HepG2 (cell line): ENCODE results near the gene SPACA4. TPM values are rescaled to one million over a fixed set of nuclear protein-coding genes. Genes with fewer than 3 reads are reported as not detected.

ENCODE experiments used
- CBFB ChIP-seq: sonication (generic); formaldehyde crosslinking; IDR thresholded peaks from 2 replicates; pipeline ENCODE4 v1.4.0; 2020; ENCODE audit warnings: missing genetic modification reagents
- HNF1B ChIP-seq: sonication (generic); formaldehyde crosslinking; IDR thresholded peaks from 2 replicates; pipeline ENCODE4 v1.5.1; 2020; ENCODE audit warnings: mild to moderate bottlenecking, moderate library complexity, missing genetic modification reagents
- KDM2A ChIP-seq: sonication (generic); formaldehyde crosslinking; IDR thresholded peaks from 2 replicates; pipeline ENCODE4 v1.4.0; 2020; ENCODE audit warnings: low read depth, missing genetic modification reagents, borderline replicate concordance
- NR2F6 ChIP-seq, 2 experiments: IDR thresholded peaks; 2 replicates each; pipeline ENCODE4 v1.6.1; 2016; ENCODE audit warnings: antibody characterized with exemption in 1 of 2, mild to moderate bottlenecking in 1 of 2
- RAD21 ChIP-seq: fragments of 450-650 bp; formaldehyde crosslinking; IDR thresholded peaks from 2 replicates; pipeline ENCODE4 v1.5.0; 2020; ENCODE audit warnings: mild to moderate bottlenecking
- RARG ChIP-seq: sonication (generic); formaldehyde crosslinking; IDR thresholded peaks from 2 replicates; pipeline ENCODE4 v1.4.0; 2020; ENCODE audit warnings: low read depth, mild to moderate bottlenecking, missing genetic modification reagents
- SAP130 ChIP-seq: IDR thresholded peaks from 2 replicates; pipeline ENCODE4 v1.6.1; 2016; ENCODE audit warnings: low read depth
- SMC3 ChIP-seq: IDR thresholded peaks from 2 replicates; pipeline ENCODE4 v1.6.1; 2011; ENCODE audit warnings: low read length, improper control_type of control experiment
- STAG1 ChIP-seq: sonication (generic); formaldehyde crosslinking; IDR thresholded peaks from 2 replicates; pipeline ENCODE4 v1.4.0; 2020; ENCODE audit warnings: missing genetic modification reagents
- THAP9 ChIP-seq: sonication (generic); formaldehyde crosslinking; IDR thresholded peaks from 2 replicates; pipeline ENCODE4; 2020; ENCODE audit warnings: missing genetic modification reagents, mild to moderate bottlenecking, borderline replicate concordance
- ZNF350 ChIP-seq: sonication (generic); formaldehyde crosslinking; IDR thresholded peaks from 2 replicates; pipeline ENCODE4 v1.4.0; 2020; ENCODE audit warnings: mild to moderate bottlenecking, low read depth, missing genetic modification reagents, borderline replicate concordance
- ZNF574 ChIP-seq: sonication (generic); formaldehyde crosslinking; IDR thresholded peaks from 2 replicates; pipeline ENCODE4 v1.4.0; 2020; ENCODE audit warnings: missing genetic modification reagents
- ZSCAN5A ChIP-seq: sonication (generic); formaldehyde crosslinking; IDR thresholded peaks from 2 replicates; pipeline ENCODE4 v1.8.0; 2022; ENCODE audit warnings: mild to moderate bottlenecking, missing genetic modification reagents, borderline replicate concordance
- polyA plus RNA-seq, 8 experiments: library from polyadenylated mRNA; depleted of rRNA in 3 of 8; stranded (reverse) in 7 of 8; unstranded in 1 of 8; fragments of >200 nt; fragmentation: Illumina TruSeq in 4 of 8; extraction: Trizol in 4 of 8; gene quantifications; 2 replicates each; pipeline versions ENCODE4 v1.2.1 to v1.2.3, GENCODE V29; 2011 to 2016; ENCODE audit warnings: low read depth in 4 of 8, missing spikeins in 1 of 8, mixed read lengths in 1 of 8; ENCODE audit not compliant: insufficient read depth in 1 of 8
- total RNA-seq, 5 experiments: library from RNA; depleted of rRNA; stranded (reverse); fragments of >200 nt; fragmentation: Illumina TruSeq; extraction: Trizol; gene quantifications; 2 replicates each; pipeline ENCODE4 v1.2.3, GENCODE V29; 2016; ENCODE audit warnings: low read depth in 1 of 5

SPACA4 gene
- total and polyA plus RNA-seq, 2 of the 13 experiments (the other 11 are each of a cell fraction or from before 2014, with no cell fraction given): not detected

- TF ChIP-seq ZNF574 (CRISPR knock-in tag): peak; percentile 95
- 0 out of 2 replicates have a peak, but pooled peaks have one; percentile 20 for TF ChIP-seq CBFB
- no peak for TF ChIP-seq NR2F6 (IDR thresholded peaks at IDR 0.05)
- peak; percentile 28; the same call in 1 of the 2 replicates for TF ChIP-seq NR2F6 (CRISPR knock-in tag; IDR thresholded peaks at IDR 0.05)
- TF ChIP-seq ZSCAN5A: no peak
- peak; percentile 75 for TF ChIP-seq RAD21
- peak; percentile 87 for TF ChIP-seq STAG1 (CRISPR knock-in tag)
- 0 out of 2 replicates have a peak, but pooled peaks have one; percentile 27 for TF ChIP-seq HNF1B
- TF ChIP-seq SAP130: peak; percentile 38; the same call in 1 of the 2 replicates
- TF ChIP-seq ZNF350 (CRISPR knock-in tag): 0 out of 2 replicates have a peak, but pooled peaks have one; percentile 34
- no peak for TF ChIP-seq RARG (CRISPR knock-in tag)
- TF ChIP-seq THAP9 (CRISPR knock-in tag): no peak
- TF ChIP-seq KDM2A: 0 out of 2 replicates have a peak, but pooled peaks have one; percentile 20
- TF ChIP-seq SMC3: peak; percentile 49
Observed at GRCh38 chr19:48608798-48609263, 2.3 kb downstream of the SPACA4 start (continued).
